Epithelial cell of prostate (primary cell): ENCODE measurements around the gene THOC6.
A peak's percentile ranks its signal among the peaks of the same experiment; 100 is the strongest.

ENCODE experiments used
- DNase-seq: peaks from one replicate; pipeline ENCODE4 v3.0.0-alpha.2; 2011; ENCODE audit warnings: low read depth, low spot score
- H3K27ac ChIP-seq: fragments of 450-650 bp; 2 replicates; pipeline ENCODE4 v1.5.1; 2017; ENCODE audit warnings: mild to moderate bottlenecking

Gene THOC6

DNA sequence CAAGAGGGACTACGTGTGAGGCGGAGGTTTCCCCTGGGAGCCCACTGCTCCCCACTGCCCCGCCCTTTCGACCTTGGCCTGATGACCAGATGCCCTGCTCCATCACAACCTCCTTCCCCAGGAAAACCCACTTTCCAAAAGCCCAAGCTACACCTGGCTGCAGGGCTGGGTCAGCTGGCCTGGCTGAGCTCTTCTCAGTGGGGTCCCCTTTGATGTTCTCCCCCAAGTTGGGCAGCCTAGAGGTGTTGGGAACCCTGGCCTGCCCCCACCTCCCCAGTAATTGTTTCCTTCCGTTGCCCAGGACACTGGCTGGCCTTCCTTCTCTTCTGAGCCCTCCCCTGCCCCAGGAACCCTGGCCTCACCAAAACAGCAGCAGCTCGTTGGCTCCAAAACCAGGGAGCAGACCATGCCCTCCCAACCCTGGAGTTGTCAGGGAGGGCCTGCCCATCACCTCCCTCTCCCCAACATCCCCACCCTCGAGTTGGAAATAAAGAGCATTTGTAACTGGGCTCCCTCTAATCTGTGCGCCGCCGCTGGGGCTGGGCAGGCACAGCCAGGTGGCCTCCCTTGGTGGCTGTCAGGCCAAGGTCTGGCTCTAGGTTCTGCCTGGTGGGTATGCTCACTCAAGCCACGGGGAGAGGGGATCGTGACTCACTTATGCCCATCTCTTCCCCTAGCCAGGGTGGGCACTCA lies 9.7 kb upstream of the THOC6 start:
- DNase-seq, result no peak

GRCh38 chr16:3014971-3015370 lies 8.9 kb upstream of the THOC6 start:
- DNase-seq, result no peak
- H3K27ac ChIP-seq, result no peak overlapping the region

More for the DNA sequence above, 9.7 kb upstream of the THOC6 start:
- no peak overlapping the region for H3K27ac ChIP-seq

DNA sequence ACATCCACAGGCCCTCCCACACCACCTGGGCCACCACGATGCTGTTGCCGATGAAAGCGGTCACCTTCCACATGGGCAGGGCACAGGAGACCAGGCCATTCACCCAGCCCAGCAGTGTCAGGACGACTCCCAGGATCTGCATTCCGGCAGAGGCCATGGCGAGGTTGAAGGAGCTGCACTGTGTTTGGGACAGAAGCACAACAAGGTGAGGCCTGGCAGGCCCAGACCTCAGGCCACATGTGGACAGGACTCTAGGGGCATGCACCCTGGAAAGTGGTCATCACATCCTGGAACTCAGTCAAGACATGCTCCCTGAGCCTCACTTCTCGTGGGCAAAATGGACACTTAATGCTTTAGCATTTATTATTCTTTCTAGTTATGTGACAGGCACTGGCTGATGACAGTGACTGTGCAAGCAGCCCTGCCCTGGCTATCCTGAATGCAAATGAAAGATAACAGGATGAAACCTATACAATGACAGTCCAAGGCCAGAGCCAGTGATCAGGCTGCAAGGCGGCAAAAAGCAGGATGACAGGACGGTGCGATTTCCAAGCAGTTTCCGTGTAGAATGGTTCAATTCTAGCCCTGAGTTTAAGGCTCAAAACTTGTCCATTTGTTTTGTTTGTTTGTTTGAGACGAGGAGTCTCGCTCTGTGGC lies 7.8 kb upstream of the THOC6 start:
- no peak for DNase-seq

DNA sequence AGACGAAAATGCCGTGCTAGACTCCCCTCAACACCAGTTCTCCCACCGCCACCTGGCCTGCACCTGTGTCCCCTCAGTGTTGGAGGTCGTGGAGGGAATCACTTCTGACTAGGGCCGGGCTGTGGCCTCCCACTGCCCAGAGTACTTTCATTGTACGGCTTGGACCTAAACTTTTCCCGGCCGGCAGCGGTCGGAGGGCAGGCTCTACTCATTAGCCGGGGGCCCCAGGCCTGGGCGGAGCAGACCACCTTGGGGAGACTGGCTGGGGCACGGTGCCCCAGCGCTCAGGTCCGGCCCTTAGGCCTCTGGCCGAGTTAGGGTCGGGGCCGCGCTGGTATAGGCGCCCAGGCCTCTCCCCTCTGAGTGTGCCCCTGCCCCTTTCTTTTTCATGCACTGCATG lies 6.5 kb upstream of the THOC6 start:
- H3K27ac ChIP-seq, result no peak overlapping the region
- no peak for DNase-seq

More for the DNA sequence above, 7.8 kb upstream of the THOC6 start:
- no peak overlapping the region for H3K27ac ChIP-seq

GRCh38 chr16:3017794-3018506 lies 5.9 kb upstream of the THOC6 start, which contains the start of gene CLDN6:
TSS of gene CLDN6 (minus strand) at chr16:3018183. CDS start at chr16:3016021, 2,162 bp downstream.
- H3K27ac ChIP-seq, result no peak within 1 kb of the TSS
- no peak for DNase-seq

- DNase-seq, result no peak
- H3K27ac ChIP-seq, result peak overlapping the region; percentile 99
Observed at GRCh38 chr16:3019594-3020246, 4.1 kb upstream of the THOC6 start.

DNA sequence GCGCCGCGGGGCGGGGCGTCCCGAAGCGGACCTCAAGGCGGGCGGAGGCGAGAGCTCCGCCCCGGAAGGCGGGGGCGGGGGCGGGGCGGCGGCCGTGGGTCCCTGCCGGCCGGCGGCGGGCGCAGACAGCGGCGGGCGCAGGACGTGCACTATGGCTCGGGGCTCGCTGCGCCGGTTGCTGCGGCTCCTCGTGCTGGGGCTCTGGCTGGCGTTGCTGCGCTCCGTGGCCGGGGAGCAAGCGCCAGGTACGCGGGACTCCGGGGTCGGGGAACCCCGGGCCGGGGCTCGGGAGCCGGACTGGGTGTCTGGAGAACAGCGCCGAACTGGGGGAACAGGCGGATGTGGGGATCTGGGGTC lies 3.6 kb upstream of the THOC6 start, which contains the start of gene TNFRSF12A:
TSS of gene TNFRSF12A (plus strand) at position 122 of the 357 bp plus-strand sequence. CDS start at position 152, 30 bp downstream.
- H3K27ac ChIP-seq, result peak within 1 kb of the TSS; percentile 99
- no peak for DNase-seq

GRCh38 chr16:3020604-3021448 lies 3.0 kb upstream of the THOC6 start:
- DNase-seq, result peak; percentile 64
- H3K27ac ChIP-seq, result peak overlapping the region; percentile 99

GRCh38 chr16:3021449-3022207 lies 2.2 kb upstream of the THOC6 start:
- H3K27ac ChIP-seq, result peak overlapping the region; percentile 99
- peak; percentile 86 for DNase-seq

DNA sequence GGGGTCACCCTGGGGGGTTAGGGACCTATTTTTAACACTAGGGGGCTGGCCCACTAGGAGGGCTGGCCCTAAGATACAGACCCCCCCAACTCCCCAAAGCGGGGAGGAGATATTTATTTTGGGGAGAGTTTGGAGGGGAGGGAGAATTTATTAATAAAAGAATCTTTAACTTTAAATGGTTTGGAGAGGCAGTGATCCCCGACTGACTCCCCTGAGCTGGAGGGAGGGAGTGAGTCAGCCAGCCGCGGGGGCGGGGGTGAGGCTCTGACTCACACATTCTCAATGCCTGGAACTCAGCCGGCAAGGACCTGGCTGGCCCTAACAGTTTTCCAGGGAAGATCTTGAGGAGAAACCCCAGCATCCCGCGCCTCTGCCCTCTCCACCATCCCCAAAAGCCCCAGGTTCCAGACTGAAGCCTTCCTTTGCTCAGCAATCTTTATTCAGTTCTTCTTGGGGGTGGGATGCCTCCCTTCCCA lies 1.6 kb upstream of the THOC6 start:
- DNase-seq, result peak; percentile 74
- peak overlapping the region; percentile 99 for H3K27ac ChIP-seq

- peak overlapping the region; percentile 99 for H3K27ac ChIP-seq
- no peak for DNase-seq
Observed at GRCh38 chr16:3022684-3023414, 986 bp upstream of the THOC6 start.

DNA sequence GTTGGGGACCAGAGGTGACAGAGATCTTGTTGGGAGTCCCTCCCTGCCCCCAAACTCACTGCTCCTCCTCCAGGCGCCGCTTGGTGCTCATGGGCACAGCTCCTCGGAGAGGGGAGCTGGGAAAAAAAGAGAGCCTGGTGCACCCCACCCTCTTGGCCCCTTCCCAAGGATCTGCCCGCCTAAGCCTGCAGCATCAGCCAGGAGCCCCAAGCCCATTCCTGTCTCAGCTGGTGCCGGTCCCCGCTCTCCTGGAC lies 493 bp upstream of the THOC6 start:
- DNase-seq, result no peak
- H3K27ac ChIP-seq, result peak overlapping the region; percentile 99

DNA sequence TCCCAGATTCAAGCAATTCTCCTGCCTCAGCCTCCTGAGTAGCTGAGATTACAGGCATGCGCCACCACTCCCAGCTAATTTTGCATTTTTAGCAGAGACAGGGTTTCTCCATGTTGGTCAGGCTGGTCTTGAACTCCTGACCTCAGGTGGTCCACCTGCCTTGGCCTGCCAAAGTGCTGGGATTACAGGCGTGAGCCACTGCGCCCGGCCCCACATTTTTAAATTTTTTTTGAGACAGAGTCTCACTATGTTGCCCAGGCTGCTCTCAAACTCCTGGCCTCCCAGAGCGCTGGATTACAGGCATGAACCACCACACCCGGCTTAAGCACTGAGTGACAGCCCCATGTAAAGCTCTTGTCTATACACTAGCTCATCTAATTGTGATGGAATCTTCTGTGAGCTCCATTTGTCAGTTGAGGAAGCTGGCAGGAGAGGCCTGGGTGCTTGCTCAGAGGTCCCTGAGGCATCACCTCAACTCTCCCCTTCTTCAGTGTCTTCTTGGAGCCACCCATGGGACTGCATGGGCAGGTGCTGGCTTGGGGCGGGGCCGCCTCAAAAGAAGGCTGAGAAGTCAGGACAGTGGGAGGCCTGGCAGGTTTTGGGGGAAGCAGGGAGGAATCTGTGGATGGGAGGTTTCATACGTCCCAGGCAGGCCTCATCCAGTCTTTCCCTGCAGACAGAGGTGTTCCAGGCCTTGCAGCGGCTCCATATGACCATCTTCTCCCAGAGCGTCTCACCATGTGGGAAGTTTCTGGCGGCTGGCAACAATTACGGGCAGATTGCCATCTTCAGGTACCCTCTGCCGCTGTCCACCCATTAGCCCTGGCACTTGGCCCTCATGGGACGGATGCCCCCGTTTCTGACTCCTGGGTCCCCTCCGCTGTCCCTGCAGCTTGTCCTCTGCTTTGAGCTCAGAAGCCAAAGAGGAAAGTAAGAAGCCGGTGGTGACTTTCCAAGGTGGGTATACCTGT lies 1.5 kb downstream of the THOC6 start:
- H3K27ac ChIP-seq, result peak overlapping the region; percentile 99
- DNase-seq, result no peak

DNA sequence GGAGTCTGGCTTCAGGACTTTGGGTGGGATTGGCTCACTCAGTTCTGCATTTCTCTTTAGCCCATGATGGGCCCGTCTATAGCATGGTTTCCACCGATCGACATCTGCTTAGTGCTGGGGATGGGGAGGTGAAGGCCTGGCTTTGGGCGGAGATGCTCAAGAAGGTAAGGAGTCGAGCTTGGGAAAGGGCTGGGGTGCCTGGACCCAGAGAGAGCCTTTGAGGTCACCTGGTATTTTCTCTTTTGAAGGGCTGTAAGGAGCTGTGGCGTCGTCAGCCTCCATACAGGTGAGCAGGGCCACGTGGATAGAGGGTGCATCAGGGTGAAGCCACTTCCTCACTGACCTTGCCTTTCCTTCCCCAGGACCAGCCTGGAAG lies 2.2 kb downstream of the THOC6 start:
- DNase-seq, result no peak

GRCh38 chr16:3026609-3027488 lies 3.0 kb downstream of the THOC6 start:
- H3K27ac ChIP-seq, result no peak overlapping the region
- no peak for DNase-seq

More for the DNA sequence above, 2.2 kb downstream of the THOC6 start:
- no peak overlapping the region for H3K27ac ChIP-seq

DNA sequence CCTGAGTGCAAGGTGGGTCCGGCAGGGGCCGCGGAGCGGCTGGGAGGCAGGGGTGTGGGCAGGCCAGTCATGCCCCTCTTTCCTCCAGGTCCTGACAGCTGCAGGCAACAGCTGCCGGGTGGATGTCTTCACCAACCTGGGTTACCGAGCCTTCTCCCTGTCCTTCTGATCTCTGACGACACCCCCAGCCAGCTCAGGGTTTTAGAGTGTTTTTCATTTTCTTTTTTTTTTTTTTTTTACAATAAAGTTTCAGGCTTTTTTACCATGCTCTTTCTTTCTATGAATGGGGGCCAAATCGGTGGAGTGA lies 3.6 kb downstream of the THOC6 start:
- no peak overlapping the region for H3K27ac ChIP-seq
- DNase-seq, result no peak
